Measurements from ENCODE around the gene SMCO4.

SMCO4 gene

GRCh38 chr11:93498641-93499040, 44.5 kb downstream of the SMCO4 start:
- DNase-seq: no peak

GRCh38 chr11:93498161-93498560, 45.0 kb downstream of the SMCO4 start:
- no peak for DNase-seq

- DNase-seq: no peak
These were observed 45.6 kb downstream of the SMCO4 start for GRCh38 chr11:93497596-93497995.

GRCh38 chr11:93494357-93494756, 48.8 kb downstream of the SMCO4 start:
- DNase-seq: no peak

GRCh38 chr11:93493252-93493897, 49.8 kb downstream of the SMCO4 start:
- DNase-seq: no peak

- no peak for DNase-seq
These were observed 50.5 kb downstream of the SMCO4 start for GRCh38 chr11:93492464-93493251.

- no peak for DNase-seq
These were observed 51.2 kb downstream of the SMCO4 start for GRCh38 chr11:93491973-93492372.

- no peak for DNase-seq
These were observed 52.1 kb downstream of the SMCO4 start for GRCh38 chr11:93490996-93491618.

- DNase-seq: no peak
These were observed 53.4 kb downstream of the SMCO4 start for GRCh38 chr11:93489841-93490240.

- no peak for DNase-seq
These were observed 56.1 kb downstream of the SMCO4 start for GRCh38 chr11:93487032-93487483.

- no peak for DNase-seq
These were observed 57.2 kb downstream of the SMCO4 start for GRCh38 chr11:93485983-93486382.

- DNase-seq: no peak
These were observed 58.5 kb downstream of the SMCO4 start for GRCh38 chr11:93484716-93485115.

- DNase-seq: no peak
These were observed 60.6 kb downstream of the SMCO4 start for GRCh38 chr11:93482556-93482955.

- no peak for DNase-seq
These were observed 61.5 kb downstream of the SMCO4 start for GRCh38 chr11:93481696-93482095.

GRCh38 chr11:93481279-93481678, 61.9 kb downstream of the SMCO4 start:
- DNase-seq: no peak

GRCh38 chr11:93480756-93481155, 62.4 kb downstream of the SMCO4 start:
- no peak for DNase-seq

- no peak for DNase-seq
These were observed 62.9 kb downstream of the SMCO4 start for GRCh38 chr11:93480256-93480655.

- no peak for DNase-seq
These were observed 64.3 kb downstream of the SMCO4 start for GRCh38 chr11:93478841-93479240.

GRCh38 chr11:93477684-93478234, 65.4 kb downstream of the SMCO4 start:
- DNase-seq: no peak

- DNase-seq: no peak
These were observed 66.4 kb downstream of the SMCO4 start for GRCh38 chr11:93476796-93477195.

GRCh38 chr11:93474123-93474522, 69.1 kb downstream of the SMCO4 start:
- no peak for DNase-seq

GRCh38 chr11:93468290-93468689, 74.9 kb downstream of the SMCO4 start:
- DNase-seq: no peak

- no peak for DNase-seq
These were observed 76.1 kb downstream of the SMCO4 start for GRCh38 chr11:93467054-93467453.

Measured in KG1 (cell line).